Measurements from ENCODE around the gene ZFYVE27. TPM values are rescaled to one million over a fixed set of nuclear protein-coding genes. Genes with fewer than 3 reads are reported as not detected.

The ZFYVE27 gene
- total RNA-seq, 1 experiment from 2014 or later: 16.9 TPM

GRCh38 chr10:97713826-97714400, 23.0 kb upstream of the ZFYVE27 start:
- DNase-seq: no peak
- H3K9me3 ChIP-seq (ENCODE audit: low read length): no peaks in the 10 kb centered on the region
- H2AFZ ChIP-seq (ENCODE audit: low read length): no peak overlapping the region
- no peaks in the 10 kb centered on the region for H4K20me1 ChIP-seq (ENCODE audit: insufficient read depth, low read depth, low read length)
- no peaks in the 10 kb centered on the region for H3K9me2 ChIP-seq (replicated peaks; ENCODE audit: insufficient read depth, low read length)
- H3K4me1 ChIP-seq (ENCODE audit: low read length): no peaks in the 10 kb centered on the region
- no peak overlapping the region for H3K4me3 ChIP-seq (ENCODE audit: low read length)
- H3K36me3 ChIP-seq (ENCODE audit: insufficient read depth, low read length): no peaks in the 10 kb centered on the region
- H3K27me3 ChIP-seq (ENCODE audit: low read length): no peaks in the 10 kb centered on the region
- no peaks in the 10 kb centered on the region for H3K79me2 ChIP-seq (ENCODE audit: low read length)
- no peak overlapping the region for H3K4me2 ChIP-seq (ENCODE audit: low read depth, low read length, poor library complexity, severe bottlenecking)
- H3K9ac ChIP-seq (ENCODE audit: low read length): no peak overlapping the region
- no peak overlapping the region for H3K27ac ChIP-seq (ENCODE audit: low read length)

- no peaks in the 10 kb centered on the region for H3K27me3 ChIP-seq (ENCODE audit: low read length)
- no peak overlapping the region for H3K4me2 ChIP-seq (ENCODE audit: low read depth, low read length, poor library complexity, severe bottlenecking)
- no peak overlapping the region for H3K27ac ChIP-seq (ENCODE audit: low read length)
- no peaks in the 10 kb centered on the region for H3K36me3 ChIP-seq (ENCODE audit: insufficient read depth, low read length)
- no peaks in the 10 kb centered on the region for H3K9me3 ChIP-seq (ENCODE audit: low read length)
- no peak for DNase-seq
- H3K4me3 ChIP-seq (ENCODE audit: low read length): no peak overlapping the region
- H2AFZ ChIP-seq (ENCODE audit: low read length): no peak overlapping the region
- H4K20me1 ChIP-seq (ENCODE audit: insufficient read depth, low read depth, low read length): no peaks in the 10 kb centered on the region
- H3K4me1 ChIP-seq (ENCODE audit: low read length): no peaks in the 10 kb centered on the region
- no peaks in the 10 kb centered on the region for H3K9me2 ChIP-seq (replicated peaks; ENCODE audit: insufficient read depth, low read length)
- no peaks in the 10 kb centered on the region for H3K79me2 ChIP-seq (ENCODE audit: low read length)
- no peak overlapping the region for H3K9ac ChIP-seq (ENCODE audit: low read length)
These were observed 22.3 kb upstream of the ZFYVE27 start for GRCh38 chr10:97714401-97715258.

DNA sequence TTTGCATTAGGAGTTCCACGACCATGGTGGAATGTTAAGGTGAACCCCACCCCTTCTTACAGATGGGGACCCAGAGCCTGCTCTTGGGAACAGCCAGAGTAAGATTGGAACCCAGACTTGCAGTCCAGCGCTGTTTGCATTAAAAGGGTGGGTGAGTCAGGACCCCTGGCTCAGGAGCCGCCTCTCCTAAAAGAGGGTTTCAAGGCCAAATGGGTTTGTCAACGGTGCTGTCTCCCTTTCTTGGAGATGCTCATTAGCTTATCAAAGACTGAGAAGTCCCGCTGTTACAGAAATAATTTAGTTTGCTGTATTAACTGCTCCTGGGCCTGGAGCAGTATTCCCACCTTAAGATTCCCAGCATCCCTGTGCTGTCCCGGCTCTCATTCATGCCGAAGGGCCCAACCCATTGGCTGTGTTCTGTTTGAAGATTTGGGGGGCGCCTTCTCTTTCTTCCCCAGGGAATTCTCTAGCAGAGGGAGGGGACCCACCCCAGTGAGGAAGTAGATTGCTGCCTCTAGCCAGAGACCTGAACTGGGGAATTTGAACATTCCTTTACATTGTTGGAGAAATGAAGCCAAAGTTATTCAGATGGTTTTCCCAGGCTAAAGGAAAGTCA, 21.6 kb upstream of the ZFYVE27 start:
- H3K9me3 ChIP-seq (ENCODE audit: low read length): no peaks in the 10 kb centered on the region
- H4K20me1 ChIP-seq (ENCODE audit: insufficient read depth, low read depth, low read length): no peaks in the 10 kb centered on the region
- no peaks in the 10 kb centered on the region for H3K27me3 ChIP-seq (ENCODE audit: low read length)
- no peak overlapping the region for H3K4me3 ChIP-seq (ENCODE audit: low read length)
- no peaks in the 10 kb centered on the region for H3K4me1 ChIP-seq (ENCODE audit: low read length)
- no peak for DNase-seq
- H2AFZ ChIP-seq (ENCODE audit: low read length): no peak overlapping the region
- no peak overlapping the region for H3K9ac ChIP-seq (ENCODE audit: low read length)
- no peaks in the 10 kb centered on the region for H3K79me2 ChIP-seq (ENCODE audit: low read length)
- H3K4me2 ChIP-seq (ENCODE audit: low read depth, low read length, poor library complexity, severe bottlenecking): no peak overlapping the region
- H3K36me3 ChIP-seq (ENCODE audit: insufficient read depth, low read length): no peaks in the 10 kb centered on the region
- no peaks in the 10 kb centered on the region for H3K9me2 ChIP-seq (replicated peaks; ENCODE audit: insufficient read depth, low read length)
- H3K27ac ChIP-seq (ENCODE audit: low read length): no peak overlapping the region

- H2AFZ ChIP-seq (ENCODE audit: low read length): no peak overlapping the region
- H3K4me3 ChIP-seq (ENCODE audit: low read length): no peak overlapping the region
- no peaks in the 10 kb centered on the region for H3K9me2 ChIP-seq (replicated peaks; ENCODE audit: insufficient read depth, low read length)
- no peaks in the 10 kb centered on the region for H3K9me3 ChIP-seq (ENCODE audit: low read length)
- no peaks in the 10 kb centered on the region for H3K36me3 ChIP-seq (ENCODE audit: insufficient read depth, low read length)
- H3K27me3 ChIP-seq (ENCODE audit: low read length): no peaks in the 10 kb centered on the region
- H3K4me2 ChIP-seq (ENCODE audit: low read depth, low read length, poor library complexity, severe bottlenecking): no peak overlapping the region
- no peaks in the 10 kb centered on the region for H3K4me1 ChIP-seq (ENCODE audit: low read length)
- no peak for DNase-seq
- H3K27ac ChIP-seq (ENCODE audit: low read length): no peak overlapping the region
- no peaks in the 10 kb centered on the region for H4K20me1 ChIP-seq (ENCODE audit: insufficient read depth, low read depth, low read length)
- no peak overlapping the region for H3K9ac ChIP-seq (ENCODE audit: low read length)
- no peaks in the 10 kb centered on the region for H3K79me2 ChIP-seq (ENCODE audit: low read length)
These were observed 19.3 kb upstream of the ZFYVE27 start for GRCh38 chr10:97717627-97718026.

GRCh38 chr10:97718178-97718577, 18.8 kb upstream of the ZFYVE27 start:
- H3K9me3 ChIP-seq (ENCODE audit: low read length): no peaks in the 10 kb centered on the region
- no peaks in the 10 kb centered on the region for H4K20me1 ChIP-seq (ENCODE audit: insufficient read depth, low read depth, low read length)
- H3K4me1 ChIP-seq (ENCODE audit: low read length): no peaks in the 10 kb centered on the region
- no peak overlapping the region for H2AFZ ChIP-seq (ENCODE audit: low read length)
- no peaks in the 10 kb centered on the region for H3K27me3 ChIP-seq (ENCODE audit: low read length)
- H3K36me3 ChIP-seq (ENCODE audit: insufficient read depth, low read length): no peaks in the 10 kb centered on the region
- DNase-seq: no peak
- no peak overlapping the region for H3K4me2 ChIP-seq (ENCODE audit: low read depth, low read length, poor library complexity, severe bottlenecking)
- no peaks in the 10 kb centered on the region for H3K9me2 ChIP-seq (replicated peaks; ENCODE audit: insufficient read depth, low read length)
- H3K27ac ChIP-seq (ENCODE audit: low read length): no peak overlapping the region
- H3K79me2 ChIP-seq (ENCODE audit: low read length): no peaks in the 10 kb centered on the region
- H3K9ac ChIP-seq (ENCODE audit: low read length): no peak overlapping the region
- no peak overlapping the region for H3K4me3 ChIP-seq (ENCODE audit: low read length)

GRCh38 chr10:97718659-97719142, 18.2 kb upstream of the ZFYVE27 start:
- H3K27me3 ChIP-seq (ENCODE audit: low read length): no peaks in the 10 kb centered on the region
- H3K36me3 ChIP-seq (ENCODE audit: insufficient read depth, low read length): no peaks in the 10 kb centered on the region
- H2AFZ ChIP-seq (ENCODE audit: low read length): no peak overlapping the region
- DNase-seq: no peak
- H3K4me2 ChIP-seq (ENCODE audit: low read depth, low read length, poor library complexity, severe bottlenecking): no peak overlapping the region
- no peak overlapping the region for H3K9ac ChIP-seq (ENCODE audit: low read length)
- H3K4me1 ChIP-seq (ENCODE audit: low read length): no peaks in the 10 kb centered on the region
- no peaks in the 10 kb centered on the region for H3K9me3 ChIP-seq (ENCODE audit: low read length)
- H4K20me1 ChIP-seq (ENCODE audit: insufficient read depth, low read depth, low read length): no peaks in the 10 kb centered on the region
- H3K4me3 ChIP-seq (ENCODE audit: low read length): no peak overlapping the region
- H3K79me2 ChIP-seq (ENCODE audit: low read length): no peaks in the 10 kb centered on the region
- H3K9me2 ChIP-seq (replicated peaks; ENCODE audit: insufficient read depth, low read length): no peaks in the 10 kb centered on the region
- no peak overlapping the region for H3K27ac ChIP-seq (ENCODE audit: low read length)

DNA sequence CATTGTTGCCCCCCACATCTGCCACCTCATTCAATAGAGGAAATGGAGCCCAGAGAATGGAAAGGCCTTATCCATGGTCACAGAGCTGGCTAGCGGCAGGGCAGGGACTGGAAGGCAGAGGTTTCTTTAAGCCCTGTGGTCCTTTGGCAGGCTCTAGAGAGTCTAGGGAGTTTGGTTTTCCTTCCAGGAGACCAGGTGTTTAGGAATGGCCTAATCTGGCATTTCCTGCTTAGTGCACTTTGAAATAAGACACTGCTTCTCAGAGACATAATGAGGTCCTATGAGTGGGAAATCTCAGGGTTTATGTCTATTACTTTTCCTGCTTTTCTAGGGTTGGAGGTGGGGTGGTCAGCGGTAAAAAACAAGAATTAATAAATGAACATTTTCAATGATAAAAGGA, 17.3 kb upstream of the ZFYVE27 start:
- Histone ChIP-seq H3K9me2 (replicated peaks; ENCODE audit: insufficient read depth, low read length) (no peaks in the 10 kb centered on the region), H4K20me1 (ENCODE audit: insufficient read depth, low read depth, low read length) (no peaks in the 10 kb centered on the region), H3K27ac (ENCODE audit: low read length) (no peak overlapping the region), H3K79me2 (ENCODE audit: low read length) (no peaks in the 10 kb centered on the region), H3K4me3 (ENCODE audit: low read length) (no peak overlapping the region), H2AFZ (ENCODE audit: low read length) (no peak overlapping the region), H3K4me2 (ENCODE audit: low read depth, low read length, poor library complexity, severe bottlenecking) (no peak overlapping the region), H3K4me1 (ENCODE audit: low read length) (no peaks in the 10 kb centered on the region), H3K36me3 (ENCODE audit: insufficient read depth, low read length) (no peaks in the 10 kb centered on the region), H3K9me3 (ENCODE audit: low read length) (no peaks in the 10 kb centered on the region), H3K27me3 (ENCODE audit: low read length) (no peaks in the 10 kb centered on the region), H3K9ac (ENCODE audit: low read length) (no peak overlapping the region)
- DNase-seq: no peak
